Hepatocyte (in vitro differentiated cells): ENCODE results near the gene SRPK1. TPM values are rescaled to one million over a fixed set of nuclear protein-coding genes. Genes with fewer than 3 reads are reported as not detected.

Source experiments
- DNase-seq: peaks from one replicate; pipeline ENCODE4 v3.0.0-alpha.2; 2016; ENCODE audit warnings: low spot score
- H2AFZ ChIP-seq: fragments of 200-600 bp; sonication (generic); 2 replicates; pipeline ENCODE4 v1.6.0; 2016; ENCODE audit warnings: antibody characterized with exemption, mild to moderate bottlenecking
- H3K27ac ChIP-seq: fragments of 200-600 bp; sonication (generic); 2 replicates; pipeline ENCODE4 v1.5.1; 2016; ENCODE audit warnings: mild to moderate bottlenecking
- H3K27me3 ChIP-seq: fragments of 200-600 bp; sonication (generic); 2 replicates; pipeline ENCODE4 v1.6.1; 2016
- H3K36me3 ChIP-seq: fragments of 200-600 bp; sonication (generic); replicated peaks from 2 replicates; pipeline ENCODE4 v1.5.1; 2016; ENCODE audit warnings: low read depth; ENCODE audit not compliant: insufficient read depth
- H3K4me1 ChIP-seq: fragments of 200-600 bp; sonication (generic); 2 replicates; pipeline ENCODE4 v1.5.1; 2016; ENCODE audit warnings: mild to moderate bottlenecking, moderate library complexity; ENCODE audit not compliant: insufficient read depth
- H3K4me2 ChIP-seq: fragments of 200-600 bp; sonication (generic); 2 replicates; pipeline ENCODE4 v1.6.0; 2016
- H3K4me3 ChIP-seq: fragments of 200-600 bp; sonication (generic); 2 replicates; pipeline ENCODE4 v1.5.1; 2016; ENCODE audit warnings: mild to moderate bottlenecking
- H3K79me2 ChIP-seq: fragments of 200-600 bp; sonication (generic); 2 replicates; pipeline ENCODE4 v1.6.0; 2017; ENCODE audit warnings: mild to moderate bottlenecking
- H3K9me2 ChIP-seq: fragments of 200-600 bp; sonication (generic); replicated peaks from 2 replicates; pipeline ENCODE4 v1.6.0; 2017; ENCODE audit warnings: mild to moderate bottlenecking; ENCODE audit not compliant: insufficient read depth
- H3K9me3 ChIP-seq: fragments of 200-600 bp; sonication (generic); 2 replicates; pipeline ENCODE4 v1.5.1; 2016; ENCODE audit warnings: low read depth, mild to moderate bottlenecking
- H4K20me1 ChIP-seq: fragments of 200-600 bp; sonication (generic); 2 replicates; pipeline ENCODE4 v1.6.0; 2016; ENCODE audit warnings: mild to moderate bottlenecking; ENCODE audit not compliant: insufficient read depth, poor library complexity, severe bottlenecking
- CTCF ChIP-seq: fragments of 200-600 bp; sonication (generic); IDR thresholded peaks from 2 replicates; pipeline ENCODE4 v1.5.1; 2016; ENCODE audit warnings: antibody characterized with exemption, mild to moderate bottlenecking; ENCODE audit not compliant: poor library complexity
- EZH2 ChIP-seq: fragments of 200-600 bp; sonication (generic); IDR thresholded peaks from 2 replicates; pipeline ENCODE4 v1.6.1; 2016; ENCODE audit warnings: antibody characterized with exemption, mild to moderate bottlenecking, borderline replicate concordance
- EZH2phosphoT487 ChIP-seq: fragments of 200-600 bp; sonication (generic); IDR thresholded peaks from one replicate; pipeline ENCODE4 v1.6.1; 2018; ENCODE audit warnings: antibody characterized with exemption, mild to moderate bottlenecking, low read depth, moderate library complexity; ENCODE audit not compliant: unreplicated experiment, severe bottlenecking
- WGBS: methylation state at CpG from one replicate; pipeline ENCODE4 v1.1.6; 2016; ENCODE audit warnings: low lambda C conversion rate; ENCODE audit errors: missing lambda C conversion rate; 5-methylcytosine and 5-hydroxymethylcytosine counted together
- polyA plus RNA-seq: library from polyadenylated mRNA; unstranded; fragments of >200 nt; fragmentation: Nextera tagmentation; extraction: Ambion mirVana; gene quantifications from 2 replicates; pipeline ENCODE4 v1.2.1, GENCODE V29; 2016
- total RNA-seq: library from RNA; depleted of rRNA; stranded (reverse); fragments of >200 nt; gene quantifications from 2 replicates; pipeline ENCODE4 v1.2.3, GENCODE V29; 2014

Gene SRPK1
- total and polyA plus RNA-seq, 2 experiments from 2014 or later: 39.3 to 63.9 TPM

- no peak for DNase-seq
- H3K4me2 ChIP-seq: no peak overlapping the region
- H3K9me3 ChIP-seq: no peaks in the 10 kb centered on the region
- no peak overlapping the region for H2AFZ ChIP-seq
- TF ChIP-seq CTCF (no peak), EZH2phosphoT487 (no peak), EZH2 (no peak)
- 83% methylated on average over 2 of the region's 2 CpGs for WGBS
- no peaks in the 10 kb centered on the region for H3K36me3 ChIP-seq
- no peaks in the 10 kb centered on the region for H3K4me1 ChIP-seq
- no peaks in the 10 kb centered on the region for H3K9me2 ChIP-seq
- no peak overlapping the region for H3K4me3 ChIP-seq
- H3K79me2 ChIP-seq: no peaks in the 10 kb centered on the region
- H3K27ac ChIP-seq: no peak overlapping the region
- H3K27me3 ChIP-seq: peaks cover 22% of the 10 kb centered on the region
- no peaks in the 10 kb centered on the region for H4K20me1 ChIP-seq
These were observed 134.6 kb downstream of the SRPK1 start for GRCh38 chr6:35786272-35786671.

GRCh38 chr6:35784200-35784599, 136.7 kb downstream of the SRPK1 start:
- H3K9me2 ChIP-seq: no peaks in the 10 kb centered on the region
- no peak overlapping the region for H3K4me3 ChIP-seq
- no peaks in the 10 kb centered on the region for H4K20me1 ChIP-seq
- no peak overlapping the region for H2AFZ ChIP-seq
- WGBS: 57% methylated on average over 2 of the region's 2 CpGs
- no peak overlapping the region for H3K4me2 ChIP-seq
- H3K4me1 ChIP-seq: no peaks in the 10 kb centered on the region
- H3K9me3 ChIP-seq: no peaks in the 10 kb centered on the region
- no peaks in the 10 kb centered on the region for H3K79me2 ChIP-seq
- peaks cover 19% of the 10 kb centered on the region for H3K27me3 ChIP-seq
- no peak overlapping the region for H3K27ac ChIP-seq
- H3K36me3 ChIP-seq: no peaks in the 10 kb centered on the region
- DNase-seq: no peak
- no peak for TF ChIP-seq CTCF
- TF ChIP-seq EZH2phosphoT487: no peak
- no peak for TF ChIP-seq EZH2

Other genes with a start within 250 kb of the SRPK1 start
- 73.6 and 78.8 TPM in 2 replicates for gene FKBP5, start 232.2 kb downstream of the SRPK1 start, total RNA-seq
- 233 and 254 TPM in 2 replicates for gene FKBP5, start 232.2 kb downstream of the SRPK1 start, polyA plus RNA-seq
- gene ARMC12, start 184.1 kb downstream of the SRPK1 start, total RNA-seq: 0.83 and 1.4 TPM in 2 replicates
- gene ARMC12, start 184.1 kb downstream of the SRPK1 start, polyA plus RNA-seq: 2.5 and 3.2 TPM in 2 replicates
- gene CLPSL2, start 144.5 kb downstream of the SRPK1 start, total RNA-seq: not detected in 2 replicates
- not detected in 2 replicates for gene CLPSL2, start 144.5 kb downstream of the SRPK1 start, polyA plus RNA-seq
- not detected in 2 replicates for gene CLPSL1, start 140.1 kb downstream of the SRPK1 start, total RNA-seq
- gene CLPSL1, start 140.1 kb downstream of the SRPK1 start, polyA plus RNA-seq: not detected in 2 replicates
- gene CLPS, start 123.8 kb downstream of the SRPK1 start, total RNA-seq: not detected in 2 replicates
- gene CLPS, start 123.8 kb downstream of the SRPK1 start, polyA plus RNA-seq: 0.88 and 1.2 TPM in 2 replicates
- not detected in 2 replicates for gene LHFPL5, start 115.7 kb downstream of the SRPK1 start, total RNA-seq
- 0.10 TPM in 1 of 2 replicates, not detected in the other for gene LHFPL5, start 115.7 kb downstream of the SRPK1 start, polyA plus RNA-seq
- 0.48 TPM in 1 of 2 replicates, not detected in the other for gene SLC26A8, start 103.5 kb upstream of the SRPK1 start, total RNA-seq
- 0.18 TPM in 1 of 2 replicates, not detected in the other for gene SLC26A8, start 103.5 kb upstream of the SRPK1 start, polyA plus RNA-seq
- 86.5 and 101 TPM in 2 replicates for gene MAPK14, start 106.7 kb upstream of the SRPK1 start, total RNA-seq
- gene MAPK14, start 106.7 kb upstream of the SRPK1 start, polyA plus RNA-seq: 41.2 and 46.8 TPM in 2 replicates
- 41.2 and 43.6 TPM in 2 replicates for gene MAPK13, start 209.4 kb upstream of the SRPK1 start, total RNA-seq
- gene MAPK13, start 209.4 kb upstream of the SRPK1 start, polyA plus RNA-seq: 47.6 and 50.2 TPM in 2 replicates